ENCODE data around the gene IFNA4.

- TF ChIP-seq POLR2A (conservative IDR thresholded peaks at IDR 0.05) (no peak), CTCF (IDR thresholded peaks at IDR 0.05 in 2 of 3, conservative IDR thresholded peaks at IDR 0.05 in 1 of 3; ENCODE audit: insufficient read depth in 2 of 3, low read depth in 1 of 3, low read length in 3 of 3) (no peak), ZNF551 (CRISPR knock-in tag; IDR thresholded peaks at IDR 0.05) (no peak), HOXB6 (CRISPR knock-in tag; IDR thresholded peaks at IDR 0.05; ENCODE audit: borderline replicate concordance) (no peak), PTBP1 (IDR thresholded peaks at IDR 0.05; ENCODE audit: low read depth, low read length) (no peak), ZBTB1 (CRISPR knock-in tag; IDR thresholded peaks at IDR 0.05; ENCODE audit: borderline replicate concordance, low read depth) (no peak), SIN3A (IDR thresholded peaks at IDR 0.05; ENCODE audit: borderline replicate concordance in 2 of 2, control insufficient read depth in 1 of 2, low read depth in 2 of 2, low read length in 2 of 2) (no peak), CBX5 (IDR thresholded peaks at IDR 0.05; ENCODE audit: borderline replicate concordance, low read depth) (no peak), FOSL1 (tag; conservative IDR thresholded peaks at IDR 0.05) (no peak)
- TF ChIP-seq, protein P1, sequence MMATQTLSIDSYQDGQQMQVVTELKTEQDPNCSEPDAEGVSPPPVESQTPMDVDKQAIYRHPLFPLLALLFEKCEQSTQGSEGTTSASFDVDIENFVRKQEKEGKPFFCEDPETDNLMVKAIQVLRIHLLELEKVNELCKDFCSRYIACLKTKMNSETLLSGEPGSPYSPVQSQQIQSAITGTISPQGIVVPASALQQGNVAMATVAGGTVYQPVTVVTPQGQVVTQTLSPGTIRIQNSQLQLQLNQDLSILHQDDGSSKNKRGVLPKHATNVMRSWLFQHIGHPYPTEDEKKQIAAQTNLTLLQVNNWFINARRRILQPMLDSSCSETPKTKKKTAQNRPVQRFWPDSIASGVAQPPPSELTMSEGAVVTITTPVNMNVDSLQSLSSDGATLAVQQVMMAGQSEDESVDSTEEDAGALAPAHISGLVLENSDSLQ (IDR thresholded peaks at IDR 0.05) = no peak
- TF ChIP-seq, protein P2, sequence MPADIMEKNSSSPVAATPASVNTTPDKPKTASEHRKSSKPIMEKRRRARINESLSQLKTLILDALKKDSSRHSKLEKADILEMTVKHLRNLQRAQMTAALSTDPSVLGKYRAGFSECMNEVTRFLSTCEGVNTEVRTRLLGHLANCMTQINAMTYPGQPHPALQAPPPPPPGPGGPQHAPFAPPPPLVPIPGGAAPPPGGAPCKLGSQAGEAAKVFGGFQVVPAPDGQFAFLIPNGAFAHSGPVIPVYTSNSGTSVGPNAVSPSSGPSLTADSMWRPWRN (IDR thresholded peaks at IDR 0.05; ENCODE audit: low read depth) = no peak
- TF ChIP-seq, protein P3, sequence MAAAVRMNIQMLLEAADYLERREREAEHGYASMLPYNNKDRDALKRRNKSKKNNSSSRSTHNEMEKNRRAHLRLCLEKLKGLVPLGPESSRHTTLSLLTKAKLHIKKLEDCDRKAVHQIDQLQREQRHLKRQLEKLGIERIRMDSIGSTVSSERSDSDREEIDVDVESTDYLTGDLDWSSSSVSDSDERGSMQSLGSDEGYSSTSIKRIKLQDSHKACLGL (CRISPR knock-in tag; IDR thresholded peaks at IDR 0.05; ENCODE audit: borderline replicate concordance, poor library complexity, severe bottlenecking) = no peak
These were observed 16.0 kb downstream of the IFNA4 start for GRCh38 chr9:21171351-21171750.

Measured in K562 (cell line).